Liver (tissue), 9 donors: ENCODE data around the gene CHAD. TPM values are rescaled to one million over a fixed set of nuclear protein-coding genes. Genes with fewer than 3 reads are reported as not detected.
A peak's percentile ranks its signal among the peaks of the same experiment; 100 is the strongest.

Experiments used
- DNase-seq: peaks from one replicate; pipeline ENCODE4 v3.0.0-alpha.2; 2017; ENCODE audit warnings: low spot score
- H3K27ac ChIP-seq, 2 donors: one replicate each; pipeline ENCODE4 v1.7.0; 2013; ENCODE audit warnings: inconsistent platforms in 2 of 2, low read length in 2 of 2, control low read depth in 1 of 2, low read depth in 1 of 2, mild to moderate bottlenecking in 1 of 2
- H3K27me3 ChIP-seq, 4 donors: one replicate each; pipeline versions ENCODE4 v1.6.1 to v1.7.0; 2013; ENCODE audit warnings: low read length in 3 of 4, inconsistent platforms in 1 of 4, mild to moderate bottlenecking in 1 of 4, moderate library complexity in 1 of 4; ENCODE audit not compliant: control insufficient read depth in 4 of 4, insufficient read depth in 4 of 4
- H3K36me3 ChIP-seq, 4 donors: one replicate each; pipeline versions ENCODE4 v1.6.1 to v1.7.0; 2013; ENCODE audit warnings: low read length in 3 of 4, mild to moderate bottlenecking in 3 of 4, low read depth in 1 of 4, moderate library complexity in 1 of 4; ENCODE audit not compliant: control insufficient read depth in 4 of 4, insufficient read depth in 3 of 4
- H3K4me1 ChIP-seq, 4 donors: one replicate each; pipeline versions ENCODE4 v1.6.1 to v1.7.0; 2013; ENCODE audit warnings: low read length in 3 of 4, mild to moderate bottlenecking in 3 of 4, moderate library complexity in 1 of 4; ENCODE audit not compliant: control insufficient read depth in 4 of 4, insufficient read depth in 4 of 4
- H3K4me3 ChIP-seq, 3 donors: one replicate each; pipeline versions ENCODE4 v1.6.1 to v1.7.0; 2013; ENCODE audit warnings: low read length in 3 of 3, control low read depth in 1 of 3, low read depth in 1 of 3, mild to moderate bottlenecking in 1 of 3
- H3K9ac ChIP-seq, 2 donors: one replicate each; pipeline ENCODE4 v1.7.0; 2013; ENCODE audit warnings: low read length in 2 of 2, mild to moderate bottlenecking in 2 of 2, moderate library complexity in 2 of 2, control low read depth in 1 of 2, low read depth in 1 of 2
- H3K9me3 ChIP-seq, 4 donors: one replicate each; pipeline versions ENCODE4 v1.6.1 to v1.7.0; 2013; ENCODE audit warnings: low read length in 3 of 4; ENCODE audit not compliant: control insufficient read depth in 4 of 4
- ATF3 ChIP-seq: IDR thresholded peaks from 2 replicates; pipeline ENCODE4 v1.6.1; 2016; ENCODE audit warnings: antibody characterized with exemption
- CTCF ChIP-seq: fragments of 150-350 bp; IDR thresholded peaks from 2 replicates; pipeline ENCODE4 v1.5.1; 2017; ENCODE audit warnings: improper control_type of control experiment, low read depth, low read length; ENCODE audit not compliant: missing input control
- EGR1 ChIP-seq, 2 donors: IDR thresholded peaks; 2 replicates each; pipeline ENCODE4 v1.6.1; 2016 to 2018; ENCODE audit warnings: antibody characterized with exemption in 2 of 2, low read depth in 2 of 2
- FOXA1 ChIP-seq: IDR thresholded peaks from 2 replicates; pipeline ENCODE4 v1.6.1; 2016; ENCODE audit warnings: antibody characterized with exemption
- FOXA2 ChIP-seq: IDR thresholded peaks from 2 replicates; pipeline ENCODE4 v1.6.1; 2016; ENCODE audit warnings: antibody characterized with exemption
- GABPA ChIP-seq, 2 donors: IDR thresholded peaks in 1 of 2; conservative IDR thresholded peaks in 1 of 2; 2 replicates each; pipeline ENCODE4 v1.6.1; 2016; ENCODE audit warnings: antibody characterized with exemption in 2 of 2, mild to moderate bottlenecking in 1 of 2, moderate library complexity in 1 of 2
- HNF4A ChIP-seq, 2 donors: conservative IDR thresholded peaks; 2 replicates each; pipeline ENCODE4 v1.6.1; 2016; ENCODE audit warnings: antibody characterized with exemption in 2 of 2, mild to moderate bottlenecking in 2 of 2
- HNF4G ChIP-seq: IDR thresholded peaks from 2 replicates; pipeline ENCODE4 v1.6.1; 2016; ENCODE audit warnings: antibody characterized with exemption
- NR2F2 ChIP-seq: IDR thresholded peaks from 2 replicates; pipeline ENCODE4 v1.6.1; 2016; ENCODE audit warnings: antibody characterized with exemption
- RAD21 ChIP-seq, 2 donors: IDR thresholded peaks; 2 replicates each; pipeline ENCODE4 v1.6.1; 2016; ENCODE audit warnings: antibody characterized with exemption in 2 of 2, mild to moderate bottlenecking in 2 of 2
- RXRA ChIP-seq, 2 donors: IDR thresholded peaks; 2 replicates each; pipeline ENCODE4 v1.6.1; 2017 to 2018; ENCODE audit warnings: antibody characterized with exemption in 2 of 2, mild to moderate bottlenecking in 1 of 2
- SP1 ChIP-seq: IDR thresholded peaks from 2 replicates; pipeline ENCODE4 v1.6.1; 2018; ENCODE audit warnings: antibody characterized with exemption, mild to moderate bottlenecking
- TAF1 ChIP-seq: conservative IDR thresholded peaks from 2 replicates; pipeline ENCODE4 v1.6.1; 2016; ENCODE audit warnings: antibody characterized with exemption, mild to moderate bottlenecking
- YY1 ChIP-seq: IDR thresholded peaks from 2 replicates; pipeline ENCODE4 v1.6.1; 2016; ENCODE audit warnings: antibody characterized with exemption, mild to moderate bottlenecking
- ZBTB33 ChIP-seq: IDR thresholded peaks from 2 replicates; pipeline ENCODE4 v1.6.1; 2016; ENCODE audit warnings: antibody characterized with exemption
- WGBS: extraction: QIAGEN DNeasy Blood & Tissue Kit; methylation state at CpG from one replicate; pipeline ENCODE4 v1.1.7; 2013; 5-methylcytosine and 5-hydroxymethylcytosine counted together
- polyA plus RNA-seq, 2 donors: library from polyadenylated mRNA; stranded (reverse) in 1 of 2; unstranded in 1 of 2; fragments of 200-250 nt in 1 of 2; fragments of >200 nt in 1 of 2; fragmentation: Nextera tagmentation in 1 of 2; extraction: Ambion mirVana in 1 of 2; gene quantifications; one replicate each; pipeline versions ENCODE4 v1.2.1 to v1.2.3, GENCODE V29; 2013 to 2015
- total RNA-seq, 2 donors: library from RNA; depleted of rRNA; stranded (reverse); fragments of >200 nt; gene quantifications; one replicate each; pipeline ENCODE4 v1.2.3, GENCODE V29; 2014
- TF ChIP-seq, protein P1 (sequence below): IDR thresholded peaks from 2 replicates; pipeline ENCODE4 v1.6.1; 2016; ENCODE audit warnings: antibody characterized with exemption
- donor health status: healthy.
- donor health status: healthy.
- donor health status: healthy.
- donor health status: healthy.
- donor health status: healthy.

Gene CHAD
- total and polyA plus RNA-seq, 4 donors = 0.51 to 3.3 (median 2.3) TPM

DNA sequence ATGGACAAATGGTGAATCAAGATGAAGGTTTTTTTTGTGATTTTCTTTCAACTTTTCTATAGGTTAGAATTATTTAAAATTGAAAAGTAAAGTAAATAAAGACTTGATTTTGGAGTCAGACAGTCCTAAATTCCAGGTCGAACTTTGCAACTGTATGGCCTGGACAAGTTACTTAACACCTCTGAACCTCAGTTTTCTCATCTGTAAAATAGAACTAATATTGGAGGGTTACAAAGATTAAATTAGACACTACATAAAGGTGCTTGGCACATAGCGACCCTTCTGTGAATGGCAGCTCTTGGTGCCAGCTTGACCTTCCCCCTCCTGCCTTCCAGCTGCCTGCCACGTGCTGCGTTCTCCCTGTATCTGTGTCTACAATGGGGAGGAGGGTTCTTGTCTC, 13.0 kb upstream of the CHAD start (continued):
- TF ChIP-seq ZBTB33 (no peak), FOXA1 (no peak), ATF3 (no peak), HNF4G (no peak), FOXA2 (no peak), GABPA (IDR thresholded peaks at IDR 0.05 in 1 of 2, conservative IDR thresholded peaks at IDR 0.05 in 1 of 2) (no peak)

DNA sequence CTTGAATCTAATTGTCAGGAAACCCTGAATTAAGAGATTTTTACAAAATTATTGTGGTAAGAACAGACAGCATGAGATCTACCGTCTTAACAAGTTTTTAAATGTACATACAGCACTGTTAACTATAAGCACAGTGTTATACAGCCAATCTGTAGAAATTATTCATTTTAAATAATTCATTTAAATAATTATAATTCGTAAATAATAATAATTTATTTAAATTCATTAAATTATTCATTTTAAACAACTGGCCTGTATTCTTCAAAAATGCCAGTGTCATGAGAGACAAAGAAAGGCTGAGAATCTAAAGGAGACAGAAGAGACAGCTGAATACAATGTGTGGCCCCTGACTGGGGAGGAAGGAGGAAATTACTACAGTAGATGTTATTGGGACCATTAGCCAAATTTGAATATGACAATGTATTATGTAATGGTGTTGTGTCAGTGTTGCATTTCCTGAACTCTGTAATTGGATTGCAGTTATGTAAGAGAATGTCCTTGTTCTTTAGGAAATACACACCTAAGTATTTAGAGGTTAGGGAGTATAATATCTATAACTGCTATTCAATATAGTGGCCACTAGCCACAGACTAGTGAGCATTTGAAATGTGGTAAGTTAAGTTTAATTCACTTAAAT, 12.3 kb upstream of the CHAD start:
- no peak for DNase-seq
- Histone ChIP-seq H3K4me3 (no peak overlapping the region), H3K27me3 (no peaks in the 10 kb centered on the region), H3K4me1 (peaks cover 2 to 50% (median 39%) of the 10 kb centered on the region in 4 donors), H3K9ac (no peak overlapping the region), H3K9me3 (no peaks in the 10 kb centered on the region), H3K36me3 (peaks cover 11 to 23% (median 19%) of the 10 kb centered on the region in 4 donors), H3K27ac (no peak overlapping the region)
- 85% methylated on average over 2 of the region's 2 CpGs for WGBS
- TF ChIP-seq, protein P1, sequence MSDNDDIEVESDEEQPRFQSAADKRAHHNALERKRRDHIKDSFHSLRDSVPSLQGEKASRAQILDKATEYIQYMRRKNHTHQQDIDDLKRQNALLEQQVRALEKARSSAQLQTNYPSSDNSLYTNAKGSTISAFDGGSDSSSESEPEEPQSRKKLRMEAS = no peak
- TF ChIP-seq EGR1 (IDR thresholded peaks at IDR 0.05; ENCODE audit: low read depth in 2 of 2) (no peak), FOXA1 (no peak), RXRA (IDR thresholded peaks at IDR 0.05) (no peak), HNF4A (conservative IDR thresholded peaks at IDR 0.05) (peak in 1 of 2 donors; percentile 5), TAF1 (no peak), FOXA2 (no peak)

DNA sequence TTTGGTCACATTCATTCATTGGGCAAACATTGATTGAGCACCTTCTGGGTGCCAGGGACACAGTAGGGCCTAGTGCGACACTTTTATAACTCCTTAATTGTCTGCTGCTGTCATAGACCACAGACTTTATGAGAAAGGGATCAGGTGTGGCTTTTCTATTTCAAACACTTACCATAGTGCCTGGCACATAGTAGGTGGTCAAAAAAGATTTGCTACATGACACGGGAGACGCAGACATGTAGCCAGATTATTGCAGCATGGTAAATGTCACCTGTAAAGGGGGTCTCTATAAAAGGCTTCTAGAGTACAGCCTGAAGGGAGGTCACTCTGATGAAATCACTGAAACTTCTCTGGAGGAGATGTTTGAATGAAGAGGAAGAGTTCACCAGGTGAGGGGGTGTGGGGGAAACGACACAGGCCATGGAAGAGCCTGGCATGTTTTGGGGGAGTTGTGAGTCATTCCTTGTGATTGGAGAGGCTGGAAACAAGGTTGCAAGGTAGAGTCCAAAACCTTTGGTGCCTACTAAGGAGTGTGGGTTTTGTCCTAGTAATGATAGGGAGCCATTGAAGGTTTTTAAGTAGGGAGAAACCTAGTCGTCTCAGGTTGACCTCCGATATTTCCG, 11.6 kb upstream of the CHAD start:
- TF ChIP-seq SP1 (no peak), HNF4G (no peak), RAD21 (IDR thresholded peaks at IDR 0.05) (no peak), ATF3 (no peak), YY1 (no peak), FOXA2 (no peak), GABPA (IDR thresholded peaks at IDR 0.05 in 1 of 2, conservative IDR thresholded peaks at IDR 0.05 in 1 of 2) (no peak), FOXA1 (no peak), HNF4A (conservative IDR thresholded peaks at IDR 0.05) (no peak), NR2F2 (no peak), CTCF (no peak), ZBTB33 (no peak)
- TF ChIP-seq, protein P1 = no peak
- H3K9me3 ChIP-seq = no peaks in the 10 kb centered on the region
- no peak overlapping the region for H3K9ac ChIP-seq
- no peak overlapping the region for H3K27ac ChIP-seq
- peaks cover 2 to 55% (median 41%) of the 10 kb centered on the region in 4 donors for H3K4me1 ChIP-seq
- no peaks in the 10 kb centered on the region for H3K27me3 ChIP-seq
- H3K36me3 ChIP-seq = peaks cover 11 to 16% (median 13%) of the 10 kb centered on the region in 4 donors
- DNase-seq = no peak
- WGBS = 81% methylated on average over 7 of the region's 7 CpGs
- H3K4me3 ChIP-seq = no peak overlapping the region
